NB4 (cell line): Measurements from ENCODE around the gene MTNR1A.
A peak's percentile ranks its signal among the peaks of the same experiment; 100 is the strongest.

Experiments used
- DNase-seq: peaks from one replicate; pipeline ENCODE4 v3.0.0; 2010; ENCODE audit warnings: low read depth
- H3K4me3 ChIP-seq: one replicate; pipeline ENCODE4 v1.5.1; 2011; ENCODE audit warnings: mild to moderate bottlenecking, low read depth, low read length, moderate library complexity
- CTCF ChIP-seq: IDR thresholded peaks from one replicate; pipeline ENCODE4 v1.5.1; 2012; ENCODE audit warnings: low read depth, low read length
- MYC ChIP-seq: IDR thresholded peaks from 2 replicates; pipeline ENCODE4 v1.6.1; 2011; ENCODE audit warnings: low read depth, low read length
- POLR2A ChIP-seq: IDR thresholded peaks from 2 replicates; pipeline ENCODE4 v1.6.1; 2011; ENCODE audit warnings: mild to moderate bottlenecking; ENCODE audit not compliant: insufficient read length; ENCODE audit errors: extremely low read depth
- TF ChIP-seq, protein P1 (sequence below): IDR thresholded peaks from 2 replicates; pipeline ENCODE4 v1.6.1; 2011; ENCODE audit warnings: low read depth, low read length

Gene MTNR1A

GRCh38 chr4:186588503-186588902 is 33.1 kb upstream of the MTNR1A start:
- no peak for TF ChIP-seq CTCF
- TF ChIP-seq POLR2A: no peak
- no peak for TF ChIP-seq MYC
- TF ChIP-seq, protein P1, sequence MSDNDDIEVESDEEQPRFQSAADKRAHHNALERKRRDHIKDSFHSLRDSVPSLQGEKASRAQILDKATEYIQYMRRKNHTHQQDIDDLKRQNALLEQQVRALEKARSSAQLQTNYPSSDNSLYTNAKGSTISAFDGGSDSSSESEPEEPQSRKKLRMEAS: no peak
- no peak for DNase-seq
- H3K4me3 ChIP-seq: no peak overlapping the region

DNA sequence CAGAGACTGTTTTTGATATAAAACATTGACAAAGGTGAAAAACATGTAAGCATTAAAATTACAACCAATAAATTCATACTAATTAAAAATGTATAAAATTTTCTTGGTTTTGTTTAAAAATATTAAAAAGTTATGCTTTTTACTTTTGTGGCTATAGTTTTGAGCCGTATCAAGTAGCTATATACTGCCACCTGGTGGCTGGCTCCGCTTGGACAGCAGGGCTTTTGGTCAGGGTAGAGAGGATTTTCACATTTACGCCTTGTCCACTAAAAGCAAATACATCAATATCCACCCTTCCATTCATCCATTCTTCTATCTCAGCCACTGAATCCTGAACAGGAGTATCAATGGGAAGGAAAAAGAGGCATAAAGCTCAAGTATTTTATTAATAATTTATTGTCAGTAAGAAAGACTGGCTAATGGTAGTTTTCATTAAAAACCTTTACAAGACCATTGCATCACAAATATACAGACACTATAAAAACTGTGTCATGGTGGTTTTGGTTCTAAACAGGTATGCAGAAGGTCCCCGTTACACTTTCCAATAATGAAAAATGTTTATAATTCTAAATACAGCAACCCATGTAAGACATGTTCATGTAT is 32.1 kb upstream of the MTNR1A start:
- peak; percentile 58 for DNase-seq
- H3K4me3 ChIP-seq: no peak overlapping the region
- no peak for TF ChIP-seq MYC
- TF ChIP-seq POLR2A: no peak
- peak; percentile 79 for TF ChIP-seq CTCF
- TF ChIP-seq, protein P1: no peak

DNA sequence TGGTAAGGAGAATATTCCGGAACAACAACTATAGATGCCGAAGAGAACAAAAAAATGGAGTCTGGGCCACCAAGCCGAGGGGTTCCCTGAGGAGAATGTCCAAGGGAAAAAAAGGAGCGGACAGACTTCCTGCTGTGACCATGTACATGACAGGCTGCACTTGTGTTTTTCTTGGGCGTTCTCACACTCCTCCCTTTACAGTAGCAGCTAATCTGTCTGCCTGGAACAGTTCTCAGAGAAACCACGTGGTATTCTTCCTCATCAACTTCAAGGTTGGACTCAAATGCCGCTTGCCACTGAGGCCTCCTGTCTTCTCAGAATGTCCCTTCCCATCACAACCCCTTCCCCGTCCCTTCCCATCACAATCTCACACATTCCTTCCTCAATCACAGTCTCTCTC is 30.8 kb upstream of the MTNR1A start:
- H3K4me3 ChIP-seq: no peak overlapping the region
- TF ChIP-seq POLR2A: no peak
- TF ChIP-seq MYC: no peak
- TF ChIP-seq, protein P1: no peak
- no peak for TF ChIP-seq CTCF

DNA sequence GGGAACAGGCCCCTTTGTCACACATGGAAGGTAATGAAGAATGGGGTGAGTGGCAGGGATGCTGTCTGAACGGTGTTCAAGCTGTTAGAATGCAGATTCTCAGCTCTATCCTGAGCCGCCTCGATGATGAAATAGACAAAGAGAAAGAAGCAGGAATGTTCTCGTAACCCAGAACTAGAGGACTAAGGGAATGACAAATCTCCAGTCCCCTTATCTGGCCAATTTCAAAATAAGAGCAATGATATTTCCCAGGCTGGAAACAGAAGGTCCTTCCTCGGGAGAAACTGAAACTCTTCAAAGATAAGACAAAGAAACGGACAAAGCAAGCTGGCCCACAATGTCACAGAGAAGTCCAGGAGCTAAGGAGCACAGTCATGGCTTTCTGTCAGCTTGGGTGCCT is 29.5 kb upstream of the MTNR1A start:
- no peak overlapping the region for H3K4me3 ChIP-seq
- no peak for DNase-seq
- TF ChIP-seq, protein P1: no peak
- TF ChIP-seq MYC (no peak), CTCF (no peak), POLR2A (no peak)

More for the DNA sequence above, 30.8 kb upstream of the MTNR1A start:
- DNase-seq: no peak

DNA sequence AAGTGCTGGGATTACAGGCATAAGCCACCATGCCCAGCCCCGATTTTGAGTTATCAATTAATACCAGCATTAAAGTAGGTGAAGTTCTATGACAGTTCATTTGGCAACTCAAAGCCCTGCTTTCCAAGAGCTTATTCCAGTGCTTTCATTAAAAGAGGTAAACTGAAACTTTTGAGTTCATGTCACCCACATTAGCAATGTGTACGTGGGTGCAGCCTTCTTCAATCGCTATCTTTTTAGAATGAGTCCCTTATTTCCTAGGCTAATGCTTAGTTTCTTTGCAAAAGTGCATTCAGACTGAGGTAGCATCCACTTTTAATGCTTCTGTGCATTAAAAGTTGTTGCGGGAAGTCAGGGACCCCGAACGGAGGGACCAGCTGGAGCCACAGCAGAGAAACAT is 26.1 kb upstream of the MTNR1A start:
- no peak for DNase-seq
- TF ChIP-seq, protein P1: no peak
- TF ChIP-seq MYC (no peak), POLR2A (no peak), CTCF (no peak)
- no peak overlapping the region for H3K4me3 ChIP-seq

GRCh38 chr4:186580669-186581068 is 25.3 kb upstream of the MTNR1A start:
- H3K4me3 ChIP-seq: no peak overlapping the region
- no peak for TF ChIP-seq MYC
- TF ChIP-seq POLR2A: no peak
- TF ChIP-seq CTCF: no peak
- TF ChIP-seq, protein P1: no peak
- no peak for DNase-seq
